Caco-2 (cell line): ENCODE data around the gene TTLL11. TPM values are rescaled to one million over a fixed set of nuclear protein-coding genes. Genes with fewer than 3 reads are reported as not detected.

ENCODE experiments used
- BruUV-seq: library from RNA; stranded (reverse); fragments of 400-500 nt; replicated peaks from 2 replicates; lab custom pipeline; 2021; lab: Mats Ljungman, UMichigan
- CTCF ChIA-PET: fragments of 300-600 bp; sonication (Branson Sonifier 250); formaldehyde crosslinking; loops from one replicate; lab custom pipeline; 2022; ENCODE audit warnings: antibody characterized with exemption; lab: Charles Lee
- POLR2A ChIA-PET: fragments of 300-600 bp; sonication (Branson Sonifier 250); formaldehyde crosslinking; loops from one replicate; lab custom pipeline; 2022; ENCODE audit warnings: antibody characterized with exemption; lab: Charles Lee
- DNase-seq, 2 experiments: peaks; one replicate each; pipeline versions ENCODE4 v3.0.0 to v3.0.0-alpha.2; 2020 to 2022
- H3K27me3 ChIP-seq: replicated peaks from 2 replicates; pipeline ENCODE4 v1.6.0; 2011; ENCODE audit warnings: low read length; ENCODE audit not compliant: control insufficient read depth, insufficient read depth
- H3K36me3 ChIP-seq: 2 replicates; pipeline ENCODE4 v1.5.1; 2011; ENCODE audit warnings: low read length; ENCODE audit not compliant: control insufficient read depth, insufficient read depth
- H3K4me1 ChIP-seq: fragments of 250-450 bp; sonication (Bioruptor Pico); 2 replicates; pipeline ENCODE4 v1.5.1; 2020; ENCODE audit warnings: mild to moderate bottlenecking
- H3K4me3 ChIP-seq: 2 replicates; pipeline ENCODE4 v1.5.1; 2011; ENCODE audit warnings: low read depth, mild to moderate bottlenecking, control low read depth, low read length
- H3K9me3 ChIP-seq: fragments of 250-450 bp; sonication (Bioruptor Pico); 2 replicates; pipeline ENCODE4 v1.5.1; 2020; ENCODE audit warnings: mild to moderate bottlenecking, moderate library complexity
- H3K27ac Mint-ChIP-seq: one replicate; pipeline ENCODE4 v1.8.0; 2022; ENCODE audit warnings: mixed read lengths; ENCODE audit not compliant: unreplicated experiment
- H3K27me3 Mint-ChIP-seq: one replicate; pipeline ENCODE4 v1.8.0; 2022; ENCODE audit warnings: mixed read lengths; ENCODE audit not compliant: insufficient read depth, unreplicated experiment
- H3K36me3 Mint-ChIP-seq: one replicate; pipeline ENCODE4 v1.8.0; 2022; ENCODE audit warnings: mild to moderate bottlenecking, mixed read lengths; ENCODE audit not compliant: insufficient read depth, unreplicated experiment
- H3K4me1 Mint-ChIP-seq: one replicate; pipeline ENCODE4 v1.8.0; 2022; ENCODE audit warnings: low read depth, mixed read lengths; ENCODE audit not compliant: unreplicated experiment
- H3K4me3 Mint-ChIP-seq: one replicate; pipeline ENCODE4 v1.8.0; 2022; ENCODE audit warnings: mild to moderate bottlenecking, moderate library complexity, mixed read lengths; ENCODE audit not compliant: unreplicated experiment
- H3K9me3 Mint-ChIP-seq: one replicate; pipeline ENCODE4 v1.8.0; 2022; ENCODE audit warnings: mixed read lengths; ENCODE audit not compliant: unreplicated experiment
- CTCF ChIP-seq, 2 experiments: fragments of 200-600 bp in 1 of 2; IDR thresholded peaks; 1 replicate in 1 of 2; 2 replicates in 1 of 2; pipeline versions ENCODE4 v1.5.1 to v1.8.0; 2011 to 2022; ENCODE audit warnings: antibody characterized with exemption in 1 of 2, control low read depth in 1 of 2, inconsistent platforms in 1 of 2, low read depth in 1 of 2, low read length in 1 of 2, mild to moderate bottlenecking in 1 of 2, moderate library complexity in 1 of 2; ENCODE audit not compliant: insufficient read depth in 1 of 2, severe bottlenecking in 1 of 2, unreplicated experiment in 1 of 2
- intact Hi-C: fragments of 100-400 bp; cut with micrococcal nuclease; formaldehyde crosslinking; loops from one replicate; pipeline ENCODE4 v1.10.0; 2022; ENCODE audit not compliant: unreplicated experiment
- total RNA-seq: library from RNA; stranded (reverse); gene quantifications from 2 replicates; pipeline ENCODE4 v1.2.3, GENCODE V29; 2022

Gene TTLL11
- total RNA-seq, 1 experiment from 2014 or later, result 4.4 TPM

- no TSS peak for BruUV-seq
- H3K27me3 Mint-ChIP-seq, result no peaks in the 10 kb centered on the region
- Histone ChIP-seq H3K4me3 (no peak overlapping the region), H3K9me3 (no peaks in the 10 kb centered on the region), H3K4me1 (no peaks in the 10 kb centered on the region), H3K36me3 (no peaks in the 10 kb centered on the region), H3K27me3 (no peaks in the 10 kb centered on the region)
- no peak overlapping the region for H3K27ac Mint-ChIP-seq
- ChIA-PET CTCF (no interaction called here), POLR2A (no interaction called here)
- H3K4me1 Mint-ChIP-seq, result no peaks in the 10 kb centered on the region
- TF ChIP-seq CTCF (IDR thresholded peaks at IDR 0.05; ENCODE audit: insufficient read depth in 1 of 2, low read depth in 1 of 2, low read length in 1 of 2, severe bottlenecking in 1 of 2, unreplicated experiment in 1 of 2), result no peak
- no peak for DNase-seq
- H3K36me3 Mint-ChIP-seq, result peaks cover 5% of the 10 kb centered on the region
- no peaks in the 10 kb centered on the region for H3K9me3 Mint-ChIP-seq
- intact Hi-C loops, result no loop called here
- no peak overlapping the region for H3K4me3 Mint-ChIP-seq
Observed at GRCh38 chr9:122053567-122054350, 39.3 kb downstream of the TTLL11 start.

GRCh38 chr9:122053064-122053463, 40.0 kb downstream of the TTLL11 start:
- DNase-seq, result no peak
- Histone ChIP-seq H3K4me1 (no peaks in the 10 kb centered on the region), H3K36me3 (no peaks in the 10 kb centered on the region), H3K4me3 (no peak overlapping the region), H3K27me3 (no peaks in the 10 kb centered on the region), H3K9me3 (no peaks in the 10 kb centered on the region)
- intact Hi-C loops, result no loop called here
- ChIA-PET CTCF (no interaction called here), POLR2A (no interaction called here)
- Mint-ChIP-seq H3K4me3 (no peak overlapping the region), H3K36me3 (peaks cover 5% of the 10 kb centered on the region), H3K9me3 (no peaks in the 10 kb centered on the region), H3K27ac (no peak overlapping the region), H3K27me3 (no peaks in the 10 kb centered on the region), H3K4me1 (no peaks in the 10 kb centered on the region)
- TF ChIP-seq CTCF (IDR thresholded peaks at IDR 0.05; ENCODE audit: insufficient read depth in 1 of 2, low read depth in 1 of 2, low read length in 1 of 2, severe bottlenecking in 1 of 2, unreplicated experiment in 1 of 2), result no peak
- BruUV-seq, result no TSS peak

- Mint-ChIP-seq H3K9me3 (no peaks in the 10 kb centered on the region), H3K27me3 (no peaks in the 10 kb centered on the region), H3K4me1 (no peaks in the 10 kb centered on the region), H3K4me3 (no peak overlapping the region), H3K27ac (no peak overlapping the region), H3K36me3 (peaks cover 5% of the 10 kb centered on the region)
- no TSS peak for BruUV-seq
- ChIA-PET CTCF (no interaction called here), POLR2A (no interaction called here)
- intact Hi-C loops, result no loop called here
- no peak overlapping the region for H3K4me3 ChIP-seq
- no peaks in the 10 kb centered on the region for H3K36me3 ChIP-seq
- no peaks in the 10 kb centered on the region for H3K9me3 ChIP-seq
- no peaks in the 10 kb centered on the region for H3K27me3 ChIP-seq
- no peaks in the 10 kb centered on the region for H3K4me1 ChIP-seq
- DNase-seq, result no peak
- TF ChIP-seq CTCF (IDR thresholded peaks at IDR 0.05; ENCODE audit: insufficient read depth in 1 of 2, low read depth in 1 of 2, low read length in 1 of 2, severe bottlenecking in 1 of 2, unreplicated experiment in 1 of 2), result no peak
Observed at GRCh38 chr9:122051351-122052321, 41.5 kb downstream of the TTLL11 start.
